ENCODE results near the gene FFAR3. TPM values are rescaled to one million over a fixed set of nuclear protein-coding genes. Genes with fewer than 3 reads are reported as not detected.

The FFAR3 gene
- total and polyA plus RNA-seq, 4 donors: 0.33 TPM; not detected in 3

DNA sequence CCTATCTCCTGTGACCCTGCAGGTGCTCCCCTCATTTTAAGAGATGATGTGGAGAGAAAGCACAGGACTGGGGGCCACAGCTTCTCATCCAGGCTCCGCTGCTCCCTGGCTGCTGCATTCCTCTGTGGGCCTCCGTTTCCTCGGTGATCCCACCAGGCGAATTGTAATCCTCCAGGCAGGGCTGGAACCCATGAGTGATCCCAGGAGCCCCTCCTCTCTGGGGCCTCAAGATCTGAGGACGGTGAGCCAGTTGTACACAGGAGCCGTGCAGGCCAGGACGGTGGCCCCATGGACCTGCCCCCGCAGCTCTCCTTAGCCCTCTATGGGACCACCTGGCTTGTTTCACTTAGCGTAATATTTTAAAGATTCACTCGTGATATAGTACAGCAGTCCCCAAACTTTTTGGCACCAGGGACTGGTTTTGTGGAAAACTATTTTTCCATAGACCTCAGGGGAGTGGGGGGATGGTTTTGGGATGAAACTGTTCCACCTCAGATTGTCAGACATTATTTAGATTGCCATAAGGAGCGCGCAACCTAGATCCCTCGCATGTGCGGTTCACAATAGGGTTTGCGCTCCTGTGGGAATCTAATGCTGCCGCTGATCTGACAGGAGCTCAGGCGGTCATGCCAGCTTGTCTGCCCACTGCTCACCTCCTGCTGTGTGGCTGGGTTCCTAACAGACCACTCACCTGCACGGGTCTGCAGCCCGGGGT lies 5.6 kb downstream of the FFAR3 start:
- Histone ChIP-seq H3K9me3 (ENCODE audit: control insufficient read depth in 4 of 4, low read length in 3 of 4) (no peaks in the 10 kb centered on the region), H3K4me3 (ENCODE audit: low read depth in 1 of 3, low read length in 3 of 3) (no peak overlapping the region), H3K27me3 (ENCODE audit: control insufficient read depth in 4 of 4, insufficient read depth in 4 of 4, low read length in 3 of 4) (no peaks in the 10 kb centered on the region), H3K36me3 (ENCODE audit: control insufficient read depth in 4 of 4, insufficient read depth in 3 of 4, low read depth in 1 of 4, low read length in 3 of 4) (no peaks in the 10 kb centered on the region), H3K9ac (ENCODE audit: low read depth in 1 of 2, low read length in 2 of 2) (no peak overlapping the region), H3K4me1 (ENCODE audit: control insufficient read depth in 4 of 4, insufficient read depth in 4 of 4, low read length in 3 of 4) (no peaks in the 10 kb centered on the region), H3K27ac (ENCODE audit: low read depth in 1 of 2, low read length in 2 of 2) (no peak overlapping the region)
- 91% methylated on average over 19 of the region's 19 CpGs for WGBS
- DNase-seq (ENCODE audit: low spot score): no peak
- TF ChIP-seq RAD21 (IDR thresholded peaks at IDR 0.05): no peak
- TF ChIP-seq TAF1 (conservative IDR thresholded peaks at IDR 0.05): no peak
- no peak for TF ChIP-seq FOXA1 (IDR thresholded peaks at IDR 0.05)
- no peak for TF ChIP-seq JUND (IDR thresholded peaks at IDR 0.05)
- TF ChIP-seq NR2F2 (IDR thresholded peaks at IDR 0.05): no peak
- TF ChIP-seq MAX (IDR thresholded peaks at IDR 0.05): no peak
- no peak for TF ChIP-seq SP1 (IDR thresholded peaks at IDR 0.05)
- TF ChIP-seq YY1 (IDR thresholded peaks at IDR 0.05): no peak
- TF ChIP-seq EGR1 (IDR thresholded peaks at IDR 0.05; ENCODE audit: low read depth in 2 of 2): no peak
- no peak for TF ChIP-seq RXRA (IDR thresholded peaks at IDR 0.05)
- no peak for TF ChIP-seq HNF4G (IDR thresholded peaks at IDR 0.05)
- TF ChIP-seq HNF4A (conservative IDR thresholded peaks at IDR 0.05): no peak
- TF ChIP-seq, protein P1, sequence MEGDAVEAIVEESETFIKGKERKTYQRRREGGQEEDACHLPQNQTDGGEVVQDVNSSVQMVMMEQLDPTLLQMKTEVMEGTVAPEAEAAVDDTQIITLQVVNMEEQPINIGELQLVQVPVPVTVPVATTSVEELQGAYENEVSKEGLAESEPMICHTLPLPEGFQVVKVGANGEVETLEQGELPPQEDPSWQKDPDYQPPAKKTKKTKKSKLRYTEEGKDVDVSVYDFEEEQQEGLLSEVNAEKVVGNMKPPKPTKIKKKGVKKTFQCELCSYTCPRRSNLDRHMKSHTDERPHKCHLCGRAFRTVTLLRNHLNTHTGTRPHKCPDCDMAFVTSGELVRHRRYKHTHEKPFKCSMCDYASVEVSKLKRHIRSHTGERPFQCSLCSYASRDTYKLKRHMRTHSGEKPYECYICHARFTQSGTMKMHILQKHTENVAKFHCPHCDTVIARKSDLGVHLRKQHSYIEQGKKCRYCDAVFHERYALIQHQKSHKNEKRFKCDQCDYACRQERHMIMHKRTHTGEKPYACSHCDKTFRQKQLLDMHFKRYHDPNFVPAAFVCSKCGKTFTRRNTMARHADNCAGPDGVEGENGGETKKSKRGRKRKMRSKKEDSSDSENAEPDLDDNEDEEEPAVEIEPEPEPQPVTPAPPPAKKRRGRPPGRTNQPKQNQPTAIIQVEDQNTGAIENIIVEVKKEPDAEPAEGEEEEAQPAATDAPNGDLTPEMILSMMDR (IDR thresholded peaks at IDR 0.05; ENCODE audit: low read depth, low read length, missing input control): no peak
- TF ChIP-seq REST (IDR thresholded peaks at IDR 0.05): no peak
- no peak for TF ChIP-seq FOXA2 (IDR thresholded peaks at IDR 0.05)

GRCh38 chr19:35365303-35365702 lies 7.0 kb downstream of the FFAR3 start:
- WGBS: 97% methylated on average over 4 of the region's 4 CpGs
- Histone ChIP-seq H3K27me3 (ENCODE audit: control insufficient read depth in 4 of 4, insufficient read depth in 4 of 4, low read length in 3 of 4) (no peaks in the 10 kb centered on the region), H3K36me3 (ENCODE audit: control insufficient read depth in 4 of 4, insufficient read depth in 3 of 4, low read depth in 1 of 4, low read length in 3 of 4) (no peaks in the 10 kb centered on the region), H3K4me1 (ENCODE audit: control insufficient read depth in 4 of 4, insufficient read depth in 4 of 4, low read length in 3 of 4) (no peaks in the 10 kb centered on the region), H3K4me3 (ENCODE audit: low read depth in 1 of 3, low read length in 3 of 3) (no peak overlapping the region), H3K9me3 (ENCODE audit: control insufficient read depth in 4 of 4, low read length in 3 of 4) (no peaks in the 10 kb centered on the region), H3K27ac (ENCODE audit: low read depth in 1 of 2, low read length in 2 of 2) (no peak overlapping the region), H3K9ac (ENCODE audit: low read depth in 1 of 2, low read length in 2 of 2) (no peak overlapping the region)
- DNase-seq (ENCODE audit: low spot score): no peak
- no peak for TF ChIP-seq FOXA2 (IDR thresholded peaks at IDR 0.05)
- TF ChIP-seq NR2F2 (IDR thresholded peaks at IDR 0.05): no peak
- TF ChIP-seq FOXA1 (IDR thresholded peaks at IDR 0.05): no peak
- TF ChIP-seq RXRA (IDR thresholded peaks at IDR 0.05): no peak
- TF ChIP-seq HNF4G (IDR thresholded peaks at IDR 0.05): no peak
- TF ChIP-seq TAF1 (conservative IDR thresholded peaks at IDR 0.05): no peak
- TF ChIP-seq HNF4A (conservative IDR thresholded peaks at IDR 0.05): no peak
- no peak for TF ChIP-seq RAD21 (IDR thresholded peaks at IDR 0.05)
- TF ChIP-seq, protein P1 (IDR thresholded peaks at IDR 0.05; ENCODE audit: low read depth, low read length, missing input control): no peak
- TF ChIP-seq EGR1 (IDR thresholded peaks at IDR 0.05; ENCODE audit: low read depth in 2 of 2): no peak
- no peak for TF ChIP-seq MAX (IDR thresholded peaks at IDR 0.05)
